ENCODE data around the gene ADAMTS16. TPM values are rescaled to one million over a fixed set of nuclear protein-coding genes. Genes with fewer than 3 reads are reported as not detected.

Gene ADAMTS16
- total and polyA plus RNA-seq, 2 experiments from 2014 or later: 0.11 TPM

DNA sequence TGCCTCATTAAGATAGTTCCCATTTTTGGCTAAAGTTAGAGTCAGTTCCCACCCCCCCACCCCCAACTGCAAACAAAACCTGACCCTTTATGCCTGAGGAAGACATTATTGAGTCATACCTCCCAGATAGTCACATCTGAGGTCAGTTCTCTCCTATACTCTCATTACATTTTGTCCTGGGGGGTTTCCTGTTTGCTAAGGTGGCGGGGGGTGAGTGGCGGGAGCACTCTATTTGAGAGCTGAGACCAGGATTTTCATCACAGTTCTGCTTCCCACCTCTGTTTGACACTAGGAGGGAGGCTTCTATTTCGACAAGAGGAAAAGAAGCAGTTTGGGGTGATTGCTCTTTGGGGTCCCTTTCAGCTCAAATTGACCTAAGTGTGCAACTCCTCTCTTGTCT is 222.9 kb downstream of the ADAMTS16 start:
- Histone ChIP-seq H3K79me2 (ENCODE audit: insufficient read depth) (no peaks in the 10 kb centered on the region), H3K4me3 (no peak overlapping the region), H3K27me3 (replicated peaks; ENCODE audit: insufficient read depth) (peaks cover 2% of the 10 kb centered on the region), H3K4me1 (ENCODE audit: insufficient read depth) (no peaks in the 10 kb centered on the region), H2AFZ (no peak overlapping the region), H3K9ac (no peak overlapping the region), H3K9me3 (ENCODE audit: low read depth) (no peaks in the 10 kb centered on the region), H3K4me2 (ENCODE audit: unreplicated experiment) (no peak overlapping the region), H3F3A (ENCODE audit: insufficient read depth) (no peaks in the 10 kb centered on the region), H3K27ac (no peak overlapping the region), H4K20me1 (ENCODE audit: insufficient read depth) (no peaks in the 10 kb centered on the region), H3K9me2 (ENCODE audit: insufficient read depth) (no peaks in the 10 kb centered on the region), H3K36me3 (ENCODE audit: low read depth) (no peaks in the 10 kb centered on the region)
- TF ChIP-seq EZH2 (IDR thresholded peaks at IDR 0.05; ENCODE audit: insufficient read depth, poor library complexity, severe bottlenecking) (no peak), EZH2phosphoT487 (IDR thresholded peaks at IDR 0.05; ENCODE audit: insufficient read depth, low read depth) (no peak)
- 63 to 70% methylated on average over 3 of the region's 3 CpGs for WGBS, 2 experiments (ENCODE audit: low coverage in 1 of 2, low lambda C conversion rate in 2 of 2, missing lambda C conversion rate in 2 of 2)
- DNase-seq: no peak
- in situ Hi-C loops (cut with MboI): no loop called here

- no peak overlapping the region for H3K4me3 ChIP-seq
- H3K4me1 ChIP-seq (ENCODE audit: insufficient read depth): no peaks in the 10 kb centered on the region
- TF ChIP-seq EZH2 (IDR thresholded peaks at IDR 0.05; ENCODE audit: insufficient read depth, poor library complexity, severe bottlenecking) (no peak), EZH2phosphoT487 (IDR thresholded peaks at IDR 0.05; ENCODE audit: insufficient read depth, low read depth) (no peak)
- no peak overlapping the region for H3K9ac ChIP-seq
- no peak overlapping the region for H3K4me2 ChIP-seq (ENCODE audit: unreplicated experiment)
- no peak overlapping the region for H2AFZ ChIP-seq
- H3K27ac ChIP-seq: no peak overlapping the region
- no peak for DNase-seq
- no peaks in the 10 kb centered on the region for H3K9me2 ChIP-seq (ENCODE audit: insufficient read depth)
- no peaks in the 10 kb centered on the region for H3K36me3 ChIP-seq (ENCODE audit: low read depth)
- H3K27me3 ChIP-seq (replicated peaks; ENCODE audit: insufficient read depth): peaks cover 4% of the 10 kb centered on the region
- in situ Hi-C loops (cut with MboI): no loop called here
- H3K9me3 ChIP-seq (ENCODE audit: low read depth): no peaks in the 10 kb centered on the region
- H3K79me2 ChIP-seq (ENCODE audit: insufficient read depth): no peaks in the 10 kb centered on the region
- no peaks in the 10 kb centered on the region for H4K20me1 ChIP-seq (ENCODE audit: insufficient read depth)
- WGBS, 2 experiments (ENCODE audit: low coverage in 1 of 2, low lambda C conversion rate in 2 of 2, missing lambda C conversion rate in 2 of 2): 71 to 79% methylated on average over 7 of the region's 7 CpGs
- no peaks in the 10 kb centered on the region for H3F3A ChIP-seq (ENCODE audit: insufficient read depth)
These were observed 224.8 kb downstream of the ADAMTS16 start for GRCh38 chr5:5364932-5365331.

DNA sequence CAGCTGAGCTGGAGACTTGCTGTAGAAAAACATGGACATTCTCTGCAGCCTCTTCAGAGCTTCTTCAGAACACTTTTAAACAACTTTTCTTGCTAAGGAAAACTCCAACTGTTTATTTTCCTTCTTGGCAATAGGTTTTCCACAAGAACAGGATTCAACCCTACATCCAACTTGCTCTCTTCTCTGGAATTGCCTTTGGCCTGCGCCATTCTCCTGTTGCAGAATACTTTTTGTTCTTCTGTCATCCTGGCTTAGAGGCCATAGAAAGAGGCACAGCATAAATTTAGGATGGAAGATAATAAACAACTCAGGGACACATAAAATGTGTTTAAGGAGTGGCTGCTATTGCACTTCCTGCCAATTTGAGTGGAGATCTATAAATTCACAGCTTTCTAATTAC is 227.6 kb downstream of the ADAMTS16 start:
- Histone ChIP-seq H3K4me1 (ENCODE audit: insufficient read depth) (no peaks in the 10 kb centered on the region), H3K4me3 (no peak overlapping the region), H3K27ac (no peak overlapping the region), H3K79me2 (ENCODE audit: insufficient read depth) (no peaks in the 10 kb centered on the region), H3K9ac (no peak overlapping the region), H3K4me2 (ENCODE audit: unreplicated experiment) (no peak overlapping the region), H4K20me1 (ENCODE audit: insufficient read depth) (no peaks in the 10 kb centered on the region), H3K9me3 (ENCODE audit: low read depth) (no peaks in the 10 kb centered on the region), H3K27me3 (replicated peaks; ENCODE audit: insufficient read depth) (peaks cover 4% of the 10 kb centered on the region; the same call in 1 of the 2 replicates), H3K36me3 (ENCODE audit: low read depth) (no peaks in the 10 kb centered on the region), H3F3A (ENCODE audit: insufficient read depth) (no peaks in the 10 kb centered on the region), H2AFZ (no peak overlapping the region), H3K9me2 (ENCODE audit: insufficient read depth) (no peaks in the 10 kb centered on the region)
- no peak for DNase-seq
- in situ Hi-C loops (cut with MboI): no loop called here
- WGBS, 2 experiments (ENCODE audit: low coverage in 1 of 2, low lambda C conversion rate in 2 of 2, missing lambda C conversion rate in 2 of 2): 12 to 26% methylated on average over 1 of the region's 1 CpG
- TF ChIP-seq EZH2 (IDR thresholded peaks at IDR 0.05; ENCODE audit: insufficient read depth, poor library complexity, severe bottlenecking) (no peak), EZH2phosphoT487 (IDR thresholded peaks at IDR 0.05; ENCODE audit: insufficient read depth, low read depth) (no peak)

- no peaks in the 10 kb centered on the region for H3K9me3 ChIP-seq (ENCODE audit: low read depth)
- H3K4me1 ChIP-seq (ENCODE audit: insufficient read depth): peaks cover 7% of the 10 kb centered on the region; the same call in 1 of the 2 replicates
- H3K36me3 ChIP-seq (ENCODE audit: low read depth): no peaks in the 10 kb centered on the region
- H3K9me2 ChIP-seq (ENCODE audit: insufficient read depth): no peaks in the 10 kb centered on the region
- no peak overlapping the region for H3K4me3 ChIP-seq
- H3K4me2 ChIP-seq (ENCODE audit: unreplicated experiment): no peak overlapping the region
- H2AFZ ChIP-seq: no peak overlapping the region
- H3K27me3 ChIP-seq (replicated peaks; ENCODE audit: insufficient read depth): peaks cover 4% of the 10 kb centered on the region; the same call in 1 of the 2 replicates
- no peak overlapping the region for H3K9ac ChIP-seq
- no peak for DNase-seq
- no peaks in the 10 kb centered on the region for H4K20me1 ChIP-seq (ENCODE audit: insufficient read depth)
- WGBS, 2 experiments (ENCODE audit: low coverage in 1 of 2, low lambda C conversion rate in 2 of 2, missing lambda C conversion rate in 2 of 2): 64 to 69% methylated on average over 4 of the region's 4 CpGs
- no peak overlapping the region for H3K27ac ChIP-seq
- in situ Hi-C loops (cut with MboI): no loop called here
- no peaks in the 10 kb centered on the region for H3K79me2 ChIP-seq (ENCODE audit: insufficient read depth)
- H3F3A ChIP-seq (ENCODE audit: insufficient read depth): peaks cover 4% of the 10 kb centered on the region; the same call in 1 of the 2 replicates
- TF ChIP-seq EZH2phosphoT487 (IDR thresholded peaks at IDR 0.05; ENCODE audit: insufficient read depth, low read depth) (no peak), EZH2 (IDR thresholded peaks at IDR 0.05; ENCODE audit: insufficient read depth, poor library complexity, severe bottlenecking) (no peak)
These were observed 229.0 kb downstream of the ADAMTS16 start for GRCh38 chr5:5369051-5369605.

Small RNA genes lying within 50 kb of the gene (small RNA-seq; reads per million reads assigned to genes)
- gene RN7SKP73 (ENCODE audit: low read depth, low replicate concordance): not detected
